ENCODE data around the gene LRP5.

Gene LRP5

GRCh38 chr11:68346462-68346790 lies 34.0 kb downstream of the LRP5 start:
- TF ChIP-seq CTCF (IDR thresholded peaks at IDR 0.05; ENCODE audit: insufficient read depth, low read depth, low read length, missing control alignments) = no peak
- DNase-seq (ENCODE audit: low read depth) = no peak
- no peak overlapping the region for H3K4me3 ChIP-seq (ENCODE audit: low read depth, low read length)

GRCh38 chr11:68347345-68347744 lies 35.0 kb downstream of the LRP5 start:
- TF ChIP-seq CTCF (IDR thresholded peaks at IDR 0.05; ENCODE audit: insufficient read depth, low read depth, low read length, missing control alignments) = no peak
- no peak for DNase-seq (ENCODE audit: low read depth)
- no peak overlapping the region for H3K4me3 ChIP-seq (ENCODE audit: low read depth, low read length)

GRCh38 chr11:68347841-68348240 lies 35.5 kb downstream of the LRP5 start:
- DNase-seq (ENCODE audit: low read depth) = no peak

GRCh38 chr11:68349461-68350249 lies 37.3 kb downstream of the LRP5 start:
- no peak for TF ChIP-seq CTCF (IDR thresholded peaks at IDR 0.05; ENCODE audit: insufficient read depth, low read depth, low read length, missing control alignments)
- DNase-seq (ENCODE audit: low read depth) = no peak
- no peak overlapping the region for H3K4me3 ChIP-seq (ENCODE audit: low read depth, low read length)

More at GRCh38 chr11:68347841-68348240, 35.5 kb downstream of the LRP5 start:
- no peak overlapping the region for H3K4me3 ChIP-seq (ENCODE audit: low read depth, low read length)
- no peak for TF ChIP-seq CTCF (IDR thresholded peaks at IDR 0.05; ENCODE audit: insufficient read depth, low read depth, low read length, missing control alignments)

GRCh38 chr11:68350759-68351449 lies 38.5 kb downstream of the LRP5 start:
- no peak for TF ChIP-seq CTCF (IDR thresholded peaks at IDR 0.05; ENCODE audit: insufficient read depth, low read depth, low read length, missing control alignments)

GRCh38 chr11:68351450-68352275 lies 39.3 kb downstream of the LRP5 start:
- TF ChIP-seq CTCF (IDR thresholded peaks at IDR 0.05; ENCODE audit: insufficient read depth, low read depth, low read length, missing control alignments) = no peak

More at GRCh38 chr11:68350759-68351449, 38.5 kb downstream of the LRP5 start:
- DNase-seq (ENCODE audit: low read depth) = no peak
- no peak overlapping the region for H3K4me3 ChIP-seq (ENCODE audit: low read depth, low read length)

More at GRCh38 chr11:68351450-68352275, 39.3 kb downstream of the LRP5 start:
- no peak overlapping the region for H3K4me3 ChIP-seq (ENCODE audit: low read depth, low read length)
- no peak for DNase-seq (ENCODE audit: low read depth)
